LoVo (cell line): ENCODE results near the gene DAB2IP.
"Not testable (repeated sequence)": the region's sequence is repeated elsewhere in the genome, so short reads cannot be mapped to it uniquely, and the experiment has no call there.

ENCODE experiments used
- DNase-seq: peaks from one replicate; pipeline ENCODE4 v3.0.0-alpha.2; 2016; ENCODE audit warnings: low spot score

Gene DAB2IP

GRCh38 chr9:121778252-121779225 lies 127.1 kb downstream of the DAB2IP start:
- DNase-seq = no peak

DNA sequence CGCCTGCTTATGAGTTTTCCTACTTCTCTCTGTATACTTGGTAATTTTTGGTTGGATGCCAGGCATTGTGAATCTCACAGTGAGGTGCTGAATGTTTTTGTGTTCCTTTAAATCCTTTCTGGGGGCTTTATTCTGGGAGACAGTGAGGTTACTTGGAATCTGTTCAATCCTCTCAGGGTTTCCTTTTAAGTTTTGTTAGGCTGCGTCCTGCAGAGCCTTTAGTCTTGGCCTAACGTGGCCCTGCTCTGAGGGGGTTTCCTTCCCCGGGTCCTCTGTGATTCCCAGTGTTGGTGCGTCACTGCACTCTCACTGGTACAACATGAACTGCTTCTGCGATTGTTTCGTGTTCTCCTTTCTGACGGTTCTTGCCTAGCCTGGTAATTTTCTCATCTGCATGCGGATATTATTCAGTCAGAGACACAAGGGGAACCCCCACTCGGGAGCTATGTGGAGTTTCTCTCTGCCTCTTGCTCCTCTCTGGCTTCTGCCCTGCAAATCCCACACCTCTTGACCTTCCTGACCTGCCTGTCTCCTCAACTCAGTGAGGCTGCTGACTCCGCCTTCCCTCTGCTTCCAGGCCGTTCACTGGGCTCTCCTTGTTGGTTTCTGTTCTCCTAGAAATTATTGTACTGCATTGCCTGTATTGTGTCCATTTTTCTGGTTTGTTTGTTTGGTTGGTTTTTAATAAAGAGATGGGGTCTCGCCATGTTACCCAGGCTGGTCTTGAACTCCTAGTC lies 128.1 kb downstream of the DAB2IP start:
- no peak for DNase-seq

DNA sequence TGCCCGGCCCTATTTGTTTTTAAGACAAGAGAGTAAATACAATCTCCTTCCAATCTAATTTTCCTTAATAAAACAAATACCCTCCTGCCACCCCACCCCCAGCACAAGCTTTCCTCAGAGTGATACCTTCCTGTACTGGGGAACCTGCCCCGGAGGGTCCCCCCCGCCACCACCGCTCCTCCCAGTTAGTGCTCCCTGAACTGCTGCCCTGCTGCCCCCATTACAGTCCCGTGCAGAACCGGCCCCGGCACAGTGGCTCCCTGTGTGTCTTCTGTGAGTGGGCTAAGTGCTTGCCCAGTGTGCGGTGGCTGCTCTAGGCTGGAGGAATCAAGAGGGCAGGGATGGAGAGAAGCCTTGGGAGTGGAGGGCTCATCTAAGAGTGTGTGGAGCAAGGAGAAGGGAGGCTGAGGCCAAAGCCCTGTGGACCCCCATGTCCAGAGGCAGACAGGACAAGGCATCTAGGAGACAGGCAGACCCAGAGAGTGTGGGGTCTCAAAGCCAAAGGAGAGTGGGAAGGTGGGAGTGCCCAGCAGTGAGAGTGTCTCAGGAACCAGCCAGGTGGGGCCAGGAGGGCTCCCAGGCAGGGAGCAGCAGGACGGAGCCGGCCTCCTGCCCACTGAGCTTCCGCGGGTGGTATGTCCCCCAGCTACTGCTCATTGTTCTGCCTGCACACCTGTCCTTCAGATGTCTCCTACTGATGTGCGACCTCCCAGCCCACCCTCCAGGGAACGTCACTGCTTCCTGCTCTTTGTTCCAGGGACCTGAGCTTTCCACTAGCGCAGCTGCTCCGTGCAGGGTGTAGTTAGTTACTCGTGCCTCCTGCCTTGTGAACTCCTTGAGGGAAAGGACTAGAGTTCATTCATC lies 129.0 kb downstream of the DAB2IP start:
- DNase-seq = no peak

DNA sequence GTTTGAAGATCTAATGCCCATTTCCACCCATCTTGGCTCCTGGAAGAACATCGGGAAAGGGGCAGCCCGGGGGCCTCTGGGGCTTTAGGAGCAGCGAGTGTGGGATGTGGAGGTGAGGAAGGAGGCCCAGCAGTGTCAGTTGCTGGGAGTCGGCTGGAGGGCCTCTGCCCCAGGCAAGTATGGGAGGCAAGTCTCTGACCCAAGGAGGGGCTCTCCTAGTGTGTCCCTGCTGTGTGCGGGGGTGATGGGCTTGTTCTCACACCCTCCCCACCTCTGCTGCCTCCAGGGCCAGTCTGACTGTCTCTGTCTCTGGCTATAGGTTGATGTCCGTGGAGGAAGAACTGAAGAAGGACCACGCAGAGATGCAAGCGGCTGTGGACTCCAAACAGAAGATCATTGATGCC lies 129.7 kb downstream of the DAB2IP start:
- no peak for DNase-seq

DNA sequence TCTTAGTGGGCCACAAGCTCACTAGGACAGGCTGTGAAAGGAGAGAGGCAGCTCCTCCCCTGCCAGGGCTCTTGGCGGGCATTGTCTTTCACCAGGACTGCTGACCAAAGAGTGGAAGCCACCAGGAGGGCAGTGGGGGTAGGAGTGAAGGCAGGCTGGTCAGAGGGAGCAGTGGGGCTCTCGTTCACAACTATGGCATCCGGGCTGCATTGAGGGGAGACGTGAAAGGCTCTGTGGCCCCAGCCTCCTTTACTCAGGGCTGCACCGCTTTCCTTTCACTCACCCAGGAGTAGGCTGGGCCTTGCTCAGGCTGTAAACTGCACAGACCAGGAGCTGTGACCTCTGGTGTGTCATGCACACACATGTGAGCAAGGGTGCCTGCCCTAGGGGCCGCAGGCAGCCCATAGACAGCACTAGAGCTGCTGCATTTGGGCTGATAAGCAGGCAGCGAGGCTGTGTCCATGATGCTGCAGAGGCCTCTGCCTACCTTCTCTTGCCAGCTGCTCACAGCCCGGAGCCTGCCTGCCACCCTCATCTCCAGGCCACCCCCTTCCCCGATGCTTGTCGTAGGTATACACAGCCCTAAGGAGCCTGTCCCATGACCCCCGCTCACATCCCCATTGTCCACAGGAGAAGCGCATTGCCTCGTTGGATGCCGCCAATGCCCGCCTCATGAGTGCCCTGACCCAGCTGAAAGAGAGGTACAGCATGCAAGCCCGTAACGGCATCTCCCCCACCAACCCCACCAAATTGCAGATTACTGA lies 130.4 kb downstream of the DAB2IP start:
- no peak for DNase-seq

- DNase-seq = no peak
These were observed 131.2 kb downstream of the DAB2IP start for GRCh38 chr9:121782514-121783110.

- DNase-seq = no peak
These were observed 131.7 kb downstream of the DAB2IP start for GRCh38 chr9:121783111-121783510.

GRCh38 chr9:121783521-121784507 lies 132.4 kb downstream of the DAB2IP start:
- DNase-seq = no peak

DNA sequence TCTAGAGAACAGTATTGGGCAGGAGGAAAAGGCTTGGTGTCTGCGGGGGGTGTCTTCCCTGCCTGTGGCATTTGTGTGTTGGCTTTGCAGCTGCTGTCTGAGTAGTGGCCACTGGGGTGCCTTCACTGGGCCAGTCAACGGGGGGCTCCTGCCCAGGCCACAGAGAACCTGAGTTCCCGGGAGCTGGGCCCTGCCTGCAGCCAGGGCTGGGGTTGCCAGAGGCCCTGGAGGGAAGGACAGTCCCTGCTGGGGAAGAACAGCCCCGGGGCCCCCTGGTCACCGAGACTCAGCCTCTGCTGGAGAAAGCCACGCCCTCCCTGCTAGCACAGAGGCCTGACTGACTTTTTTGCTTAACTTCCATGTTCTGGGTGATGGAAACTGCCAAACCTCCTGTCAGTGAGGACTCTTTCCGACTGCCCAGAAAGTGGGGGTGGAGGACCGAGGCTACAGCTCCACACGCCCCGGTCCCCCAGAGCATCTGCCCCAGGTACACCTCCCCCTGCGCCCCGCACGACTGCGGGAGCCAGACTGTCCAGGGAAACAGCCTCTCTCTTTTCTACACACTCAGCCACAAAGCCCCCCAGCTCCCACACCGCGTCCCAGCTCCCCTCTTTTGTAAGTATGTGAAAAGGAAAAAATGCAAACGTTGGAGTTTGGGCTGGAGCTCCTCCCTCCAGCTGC lies 133.4 kb downstream of the DAB2IP start:
- DNase-seq = no peak

DNA sequence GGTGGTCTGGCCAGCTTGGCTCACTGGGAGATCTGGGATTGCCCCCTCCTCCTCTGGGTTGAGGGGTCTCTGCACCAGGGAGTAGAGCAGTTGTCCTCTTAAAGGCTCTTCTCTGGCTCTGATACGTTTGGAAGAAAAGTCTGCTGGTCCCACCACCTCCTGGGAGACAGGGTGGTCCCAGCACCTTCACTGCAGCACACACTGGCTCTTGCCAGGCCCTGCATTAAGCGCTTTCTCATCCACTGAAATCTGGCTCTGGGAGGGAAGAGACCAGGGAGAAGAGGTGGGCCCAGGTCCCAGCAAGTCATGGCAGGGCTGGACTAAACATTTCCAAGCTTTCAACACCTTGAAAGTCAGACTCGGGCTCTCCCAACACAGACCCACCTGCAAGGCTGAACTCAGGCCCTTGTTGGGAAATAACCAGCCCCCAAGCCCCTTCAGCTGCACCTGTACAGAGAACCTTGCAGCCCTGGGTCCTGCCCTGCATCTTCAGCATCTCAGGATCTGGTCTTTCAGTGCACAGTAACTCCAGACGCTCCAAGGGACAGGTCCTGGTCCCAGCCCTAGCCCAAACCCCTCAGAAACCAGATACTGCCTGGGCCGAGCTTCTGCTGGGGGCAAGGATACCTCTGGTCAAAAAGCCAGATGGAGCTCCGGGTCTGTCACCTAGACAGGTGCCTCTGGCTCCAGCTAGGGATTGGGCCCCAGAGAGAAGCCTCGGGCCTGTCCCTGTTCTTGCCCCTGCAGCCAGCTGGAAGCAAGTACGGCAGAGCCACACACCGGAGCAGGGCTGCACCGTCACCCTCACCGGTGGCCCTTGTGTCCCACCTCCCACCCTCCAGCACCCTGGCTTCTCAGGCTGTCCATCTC lies 134.5 kb downstream of the DAB2IP start:
- DNase-seq = no peak

DNA sequence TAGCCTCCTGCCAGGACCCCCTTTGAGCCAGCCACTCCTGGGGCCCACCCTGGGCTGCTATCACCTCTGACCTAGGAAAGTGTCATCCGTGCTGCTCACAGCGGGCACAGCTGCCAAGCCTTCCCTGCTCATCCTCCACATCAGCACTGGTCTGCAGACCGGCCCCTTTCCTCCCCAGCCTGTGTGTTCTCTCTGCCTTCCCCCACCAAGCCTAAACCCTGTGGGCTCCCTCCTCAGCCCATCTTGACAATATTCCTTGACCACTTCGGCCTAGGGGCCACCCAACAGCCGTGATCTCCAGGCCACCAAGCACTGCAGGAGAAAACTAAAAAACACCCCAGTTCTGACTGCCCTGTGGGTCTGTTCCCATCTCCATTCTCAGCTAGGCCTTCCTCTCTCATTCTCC lies 135.1 kb downstream of the DAB2IP start:
- DNase-seq = no peak

DNA sequence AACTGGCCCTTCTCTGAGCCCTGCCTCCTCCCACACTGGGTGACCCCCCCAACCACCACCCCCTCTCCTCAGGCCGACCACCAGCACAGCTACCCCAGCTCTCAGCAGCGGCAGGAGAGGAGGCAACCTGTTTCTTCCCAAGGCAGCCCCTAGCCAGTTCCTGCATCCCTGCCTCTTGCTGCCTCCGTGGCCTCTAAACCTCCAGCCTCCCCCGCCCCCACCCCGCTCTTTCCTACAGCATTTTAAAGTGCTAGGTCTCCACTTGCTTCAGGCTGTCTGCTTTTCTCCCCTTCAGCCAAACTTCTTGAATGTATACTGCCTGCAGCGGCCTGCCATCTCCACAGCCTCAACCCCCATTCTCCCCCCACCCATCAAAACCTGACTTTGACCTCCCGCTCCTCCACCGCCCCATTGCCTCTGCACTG lies 135.6 kb downstream of the DAB2IP start:
- DNase-seq = no peak

GRCh38 chr9:121788686-121789366 lies 137.4 kb downstream of the DAB2IP start:
- DNase-seq = no peak

- no peak for DNase-seq
These were observed 139.4 kb downstream of the DAB2IP start for GRCh38 chr9:121790841-121791240.

DNA sequence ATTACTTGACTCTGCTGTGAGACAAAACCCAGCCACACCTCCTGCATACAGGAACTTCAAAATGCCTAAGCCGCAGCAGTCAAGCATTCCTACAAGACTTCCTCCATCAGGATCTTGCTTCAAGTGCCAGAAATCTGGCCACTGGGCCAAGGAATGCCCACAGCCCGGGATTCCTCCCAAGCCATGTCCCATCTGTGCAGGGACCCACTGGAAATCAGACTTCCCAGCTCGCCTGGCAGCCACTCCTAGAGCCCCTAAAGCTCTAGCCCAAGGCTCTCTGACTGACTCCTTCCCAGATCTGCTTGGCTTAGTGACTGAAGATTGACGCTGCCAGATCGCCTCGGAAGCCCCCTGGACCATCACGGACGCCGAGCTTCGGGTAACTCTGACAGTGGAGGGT lies 141.0 kb downstream of the DAB2IP start:
- DNase-seq = not testable (repeated sequence)

GRCh38 chr9:121794334-121794733 lies 142.9 kb downstream of the DAB2IP start:
- not testable (repeated sequence) for DNase-seq

DNA sequence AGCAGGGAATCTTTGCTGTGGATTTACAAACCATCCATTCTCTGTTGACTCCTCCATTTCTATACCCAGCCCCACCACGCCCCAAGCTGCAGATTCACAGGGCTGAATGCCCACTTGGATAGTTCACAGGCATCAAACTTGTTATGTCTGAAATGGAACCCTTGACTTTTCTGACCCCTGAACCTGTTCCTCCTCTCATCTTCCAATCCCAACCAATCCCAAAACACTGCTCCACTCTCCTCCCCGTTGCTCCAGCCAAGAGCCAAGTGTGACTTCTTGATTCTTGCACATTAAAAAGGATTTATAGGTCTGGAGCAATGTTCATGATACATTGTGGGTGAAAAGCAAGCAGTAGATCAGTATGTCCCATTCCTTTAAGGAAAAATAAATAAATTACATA lies 145.6 kb downstream of the DAB2IP start:
- no peak for DNase-seq

DNA sequence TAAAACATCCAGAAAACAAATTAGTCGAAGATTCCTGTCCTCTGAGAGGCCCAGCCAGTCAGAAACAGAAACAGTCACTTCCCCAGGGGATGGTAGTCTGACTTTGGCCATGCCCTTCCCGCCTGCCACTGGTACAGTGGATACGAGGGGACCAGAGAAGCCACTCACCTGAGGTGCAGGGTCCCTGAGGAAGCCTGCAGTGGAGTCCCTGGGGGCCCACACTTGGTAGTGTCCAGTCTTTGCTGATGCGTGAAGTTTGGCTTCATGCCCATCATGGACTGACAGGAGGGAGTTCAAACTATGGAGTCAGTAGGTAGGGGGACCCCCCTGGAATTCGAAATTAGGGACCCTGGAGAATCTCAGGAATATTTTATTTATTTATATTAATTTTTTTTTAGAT lies 147.5 kb downstream of the DAB2IP start:
- no peak for DNase-seq
